AG04449 (cell line): ENCODE results near the gene NET1.

Source experiments
- CTCF ChIA-PET: fragments of 350-600 bp; formaldehyde crosslinking; extraction: SDS; loops from one replicate; lab custom pipeline; 2021; ENCODE audit warnings: antibody characterized with exemption; lab: Yijun Ruan, JAX
- POLR2A ChIA-PET: fragments of 400-600, 350-600 bp; formaldehyde crosslinking; extraction: SDS; loops from one replicate; lab custom pipeline; 2020; ENCODE audit warnings: antibody characterized with exemption, inconsistent platforms; lab: Yijun Ruan, JAX
- DNase-seq: peaks from one replicate; pipeline ENCODE4 v3.0.0-alpha.2; 2010; ENCODE audit warnings: low read depth, low spot score
- H3K4me3 ChIP-seq: 2 replicates; pipeline ENCODE4 v1.5.1; 2011; ENCODE audit warnings: low read depth, mild to moderate bottlenecking, control low read depth, low read length
- TF ChIP-seq, protein P1 (sequence below): IDR thresholded peaks from one replicate; pipeline ENCODE4 v1.5.1; 2011; ENCODE audit warnings: mild to moderate bottlenecking, moderate library complexity, low read length, control low read depth, inconsistent platforms; ENCODE audit not compliant: insufficient read depth; ENCODE audit errors: missing control alignments

NET1 gene

GRCh38 chr10:5447611-5448071, 35.3 kb downstream of the NET1 start:
- no peak for DNase-seq
- ChIA-PET CTCF (interaction anchor here (1.1 to 18.8 kb wide), 10 partner anchors 12 to 630 kb away, joined by 3 to 1068 read pairs (median 4); no protein-coding TSS in a partner anchor), POLR2A (interaction anchor here (0.6 to 3.2 kb wide), 4 partner anchors 100 to 175 kb away, joined by 3 to 52 read pairs (median 4); no protein-coding TSS in a partner anchor)
- H3K4me3 ChIP-seq: peak overlapping the region; percentile 78
- TF ChIP-seq, protein P1, sequence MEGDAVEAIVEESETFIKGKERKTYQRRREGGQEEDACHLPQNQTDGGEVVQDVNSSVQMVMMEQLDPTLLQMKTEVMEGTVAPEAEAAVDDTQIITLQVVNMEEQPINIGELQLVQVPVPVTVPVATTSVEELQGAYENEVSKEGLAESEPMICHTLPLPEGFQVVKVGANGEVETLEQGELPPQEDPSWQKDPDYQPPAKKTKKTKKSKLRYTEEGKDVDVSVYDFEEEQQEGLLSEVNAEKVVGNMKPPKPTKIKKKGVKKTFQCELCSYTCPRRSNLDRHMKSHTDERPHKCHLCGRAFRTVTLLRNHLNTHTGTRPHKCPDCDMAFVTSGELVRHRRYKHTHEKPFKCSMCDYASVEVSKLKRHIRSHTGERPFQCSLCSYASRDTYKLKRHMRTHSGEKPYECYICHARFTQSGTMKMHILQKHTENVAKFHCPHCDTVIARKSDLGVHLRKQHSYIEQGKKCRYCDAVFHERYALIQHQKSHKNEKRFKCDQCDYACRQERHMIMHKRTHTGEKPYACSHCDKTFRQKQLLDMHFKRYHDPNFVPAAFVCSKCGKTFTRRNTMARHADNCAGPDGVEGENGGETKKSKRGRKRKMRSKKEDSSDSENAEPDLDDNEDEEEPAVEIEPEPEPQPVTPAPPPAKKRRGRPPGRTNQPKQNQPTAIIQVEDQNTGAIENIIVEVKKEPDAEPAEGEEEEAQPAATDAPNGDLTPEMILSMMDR: no peak

DNA sequence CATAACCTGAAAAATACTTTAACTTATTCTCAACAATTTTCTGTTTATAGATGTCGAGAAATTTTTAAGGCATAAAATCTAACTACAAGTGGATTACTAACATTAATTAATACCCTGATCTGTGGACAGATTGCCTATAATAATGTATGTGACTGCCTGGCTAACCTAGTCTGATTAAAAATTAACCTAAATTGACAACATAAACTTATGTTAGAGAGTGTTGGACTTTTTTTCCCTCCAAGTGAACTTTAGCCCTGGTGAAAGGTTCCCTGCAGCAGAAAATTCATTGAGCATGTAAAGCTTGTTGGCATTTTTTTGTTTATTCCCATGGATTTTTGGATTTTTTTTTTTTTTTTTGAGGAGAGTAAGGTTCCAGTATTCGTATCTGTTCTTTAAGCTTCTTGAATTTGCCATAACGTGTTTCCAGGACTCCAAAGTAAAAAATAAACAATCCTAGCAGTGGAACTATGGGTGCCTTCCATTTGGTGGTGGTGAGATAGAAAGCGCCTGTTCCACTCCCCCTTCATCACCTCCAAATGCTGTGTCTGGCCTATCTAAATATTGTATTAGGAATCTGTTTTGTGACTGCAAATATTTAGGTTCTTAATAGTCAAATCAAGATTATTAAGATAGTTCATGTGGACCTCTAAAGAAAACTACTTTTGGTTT, 36.1 kb downstream of the NET1 start:
- H3K4me3 ChIP-seq: peak overlapping the region; percentile 78
- POLR2A ChIA-PET: interaction anchor here (1.0 to 3.2 kb wide), 2 partner anchors 147 to 174 kb away, joined by 5 to 52 read pairs; no protein-coding TSS in a partner anchor
- no peak for DNase-seq
- TF ChIP-seq, protein P1: no peak
- CTCF ChIA-PET: interaction anchor here (1.2 to 18.8 kb wide), 9 partner anchors 13 to 196 kb away, joined by 3 to 1068 read pairs (median 4); no protein-coding TSS in a partner anchor

DNA sequence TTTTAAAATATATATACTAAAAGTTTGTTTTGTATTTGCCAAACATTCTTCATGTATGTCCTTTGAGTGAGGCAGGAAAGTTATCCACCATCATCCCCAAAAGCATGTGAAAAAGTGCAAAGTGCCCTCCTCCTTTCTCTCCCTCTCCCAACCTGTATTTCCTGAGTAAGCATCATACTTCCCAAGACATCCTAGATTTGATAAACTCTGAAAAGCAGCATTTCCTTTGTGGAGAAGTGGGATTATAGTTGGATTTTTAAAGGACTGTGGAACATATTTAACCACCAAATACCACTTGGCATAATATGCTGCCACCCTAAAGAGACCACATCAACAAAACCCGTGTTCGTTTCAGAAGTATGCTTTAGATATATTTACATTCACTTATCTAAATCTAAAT, 36.9 kb downstream of the NET1 start:
- CTCF ChIA-PET: interaction anchor here (1.8 to 18.8 kb wide), 3 partner anchors 12 to 196 kb away, joined by 4 to 1068 read pairs (median 5); no protein-coding TSS in a partner anchor
- POLR2A ChIA-PET: no interaction called here
- DNase-seq: no peak
- TF ChIP-seq, protein P1: no peak
- peak overlapping the region; percentile 78 for H3K4me3 ChIP-seq

DNA sequence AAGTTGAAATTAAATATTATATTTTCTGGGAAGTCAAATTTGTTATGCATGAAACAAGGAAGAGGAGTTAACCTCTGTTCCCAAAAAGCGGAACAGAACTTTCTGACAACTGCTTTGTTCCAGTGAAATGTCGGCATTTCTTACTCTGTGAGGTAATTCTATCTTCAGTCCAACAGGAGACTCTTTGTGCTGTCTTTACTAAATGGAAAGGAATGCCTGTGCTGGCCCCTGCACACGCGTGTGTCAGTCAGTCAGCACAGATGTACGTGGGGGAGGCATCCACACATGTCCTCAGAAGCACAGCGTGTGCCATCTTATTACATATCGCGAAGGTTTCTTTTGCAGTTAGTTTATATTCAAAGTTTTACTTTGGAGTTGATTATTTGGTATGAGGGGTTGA, 37.5 kb downstream of the NET1 start:
- DNase-seq: no peak
- TF ChIP-seq, protein P1: no peak
- POLR2A ChIA-PET: interaction anchor here (1.0 kb wide), 1 partner anchor 100 kb away, joined by 3 read pairs; no protein-coding TSS in a partner anchor
- H3K4me3 ChIP-seq: peak overlapping the region; percentile 78
- CTCF ChIA-PET: interaction anchor here (0.6 to 2.9 kb wide), 2 partner anchors 172 to 635 kb away, joined by 3 to 22 read pairs; no protein-coding TSS in a partner anchor

DNA sequence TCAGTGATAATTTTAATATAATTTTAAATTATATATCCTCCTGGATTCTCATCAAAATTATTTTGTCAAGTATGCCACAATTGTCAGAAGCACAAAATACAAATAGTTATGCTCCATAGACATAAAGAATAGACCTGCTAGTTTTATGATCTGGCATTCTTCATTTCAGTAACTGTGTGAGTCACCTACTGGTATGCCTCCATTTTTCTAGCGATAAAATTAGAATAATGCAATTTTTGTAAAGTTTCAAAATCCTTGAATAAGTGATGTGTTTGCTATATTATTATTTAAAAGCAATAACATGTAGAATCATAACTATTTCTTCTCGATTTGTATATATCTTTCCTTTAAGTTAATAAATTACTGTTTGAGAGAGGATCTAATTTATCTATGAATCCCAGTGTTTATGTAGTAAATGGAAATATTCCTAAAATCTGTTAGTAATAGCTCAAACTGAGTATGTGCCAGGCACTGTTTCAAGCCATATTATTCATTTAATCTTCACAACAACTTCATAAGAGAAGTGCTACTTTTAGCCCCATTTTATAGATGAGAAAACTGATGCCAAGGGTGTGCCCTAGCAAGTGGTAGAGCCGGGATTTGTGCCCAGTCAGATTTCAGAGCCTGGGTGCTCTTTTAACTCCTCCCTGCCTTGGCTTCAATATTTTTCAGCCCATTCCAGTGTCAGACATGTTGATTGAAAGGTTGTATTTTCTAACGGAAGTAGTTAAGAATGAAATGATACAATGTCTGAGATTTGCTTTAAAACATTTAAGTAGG, 38.4 kb downstream of the NET1 start:
- no peak overlapping the region for H3K4me3 ChIP-seq
- POLR2A ChIA-PET: interaction anchor here (1.0 kb wide), 1 partner anchor 99 kb away, joined by 3 read pairs; no protein-coding TSS in a partner anchor
- TF ChIP-seq, protein P1: no peak
- no peak for DNase-seq
- CTCF ChIA-PET: interaction anchor here (0.6 to 2.9 kb wide), 3 partner anchors 171 to 636 kb away, joined by 3 to 22 read pairs (median 5); no protein-coding TSS in a partner anchor
